Heart right ventricle (tissue), 16 donors: Measurements from ENCODE around the gene CSNK2A1. TPM values are rescaled to one million over a fixed set of nuclear protein-coding genes. Genes with fewer than 3 reads are reported as not detected.
A peak's percentile ranks its signal among the peaks of the same experiment; 100 is the strongest.

Experiments
- ATAC-seq, 8 donors: fragments of 200-7000 bp; cut with Tn5 transposase; one replicate each; pipeline ENCODE4 v1.9.1; 2020; ENCODE audit warnings: mild to moderate bottlenecking in 8 of 8, moderate library complexity in 8 of 8, moderate number of reproducible peaks in 1 of 8
- DNase-seq, 2 donors: peaks; one replicate each; pipeline ENCODE4 v3.0.0-alpha.2; 2020
- H3K27ac ChIP-seq, 10 donors: fragments of 200-600 bp; sonication (generic) in 2 of 10; one replicate each; pipeline versions ENCODE4 v1.5.0 to v1.8.0; 2020 to 2022; ENCODE audit warnings: mild to moderate bottlenecking in 3 of 10
- H3K27me3 ChIP-seq, 7 donors: fragments of 200-600 bp; one replicate each; pipeline ENCODE4 v1.8.0; 2021 to 2022; ENCODE audit warnings: mild to moderate bottlenecking in 2 of 7
- H3K36me3 ChIP-seq, 9 donors: fragments of 200-600 bp; sonication (generic) in 1 of 9; one replicate each; pipeline versions ENCODE4 v1.5.0 to v1.8.0; 2020 to 2022; ENCODE audit warnings: mild to moderate bottlenecking in 2 of 9
- H3K4me1 ChIP-seq, 9 donors: fragments of 200-600 bp; sonication (generic) in 1 of 9; one replicate each; pipeline versions ENCODE4 v1.5.0 to v1.8.0; 2020 to 2022; ENCODE audit warnings: mild to moderate bottlenecking in 4 of 9
- H3K4me3 ChIP-seq, 10 donors: fragments of 200-600 bp; sonication (generic) in 2 of 10; one replicate each; pipeline versions ENCODE4 v1.5.0 to v1.8.0; 2020 to 2022; ENCODE audit warnings: mild to moderate bottlenecking in 7 of 10, moderate library complexity in 2 of 10
- H3K9me3 ChIP-seq, 11 donors: fragments of 200-600 bp in 10 of 11; sonication (generic) in 2 of 11; one replicate each; pipeline versions ENCODE4 v1.5.0 to v1.8.0; 2013 to 2022; ENCODE audit warnings: mild to moderate bottlenecking in 2 of 11, control low read depth in 1 of 11, moderate library complexity in 1 of 11
- WGBS, 2 donors: extraction: QIAGEN DNeasy Blood & Tissue Kit; methylation state at CpG; one replicate each; pipeline ENCODE4 v1.1.7; 2013; ENCODE audit warnings: inconsistent platforms in 1 of 2; 5-methylcytosine and 5-hydroxymethylcytosine counted together
- intact Hi-C, 10 donors: fragments of 100-400 bp; cut with DNase I; formaldehyde crosslinking; loops; one replicate each; pipeline versions ENCODE4 v1.11.1 to v1.14.2; 2022
- polyA plus RNA-seq, 2 donors: library from polyadenylated mRNA; stranded (reverse); fragments of 200-250 nt; gene quantifications; one replicate each; pipeline ENCODE4 v1.2.3, GENCODE V29; 2013
- total RNA-seq, 10 donors: library from RNA; stranded (reverse); fragmentation: NEBNext Ultra II Directional in 3 of 10; extraction: Animal tissue kit (Norgen Biotek cat#: 25700) in 3 of 10; gene quantifications; one replicate each; pipeline versions ENCODE4 v1.2.1 to v1.2.4, GENCODE V29; 2021 to 2023
- TF ChIP-seq, protein P1 (sequence below), 9 donors: fragments of 200-600 bp; sonication (generic) in 2 of 9; IDR thresholded peaks; one replicate each; pipeline versions ENCODE4 v1.5.0 to v1.8.0; 2021 to 2022; ENCODE audit warnings: antibody characterized with exemption in 9 of 9, mild to moderate bottlenecking in 5 of 9, moderate library complexity in 1 of 9
- donor health status: Arrhythmogenic right ventricular cardiomyopathy.
- donor health status: ischemic (EF 13 %, LVEDD 7.1; RV severe dilation, severe dysfunction).
- donor health status: healthy with polysubstance abuse.
- donor health status: DM: no; HTN: yes; CAD: no.
- donor health status: DM: no; HTN: no; CAD: no.
- donor health status: ischemic (EF 25% LVEDD 6.9; RV normal size, moderate dysfunction).
- donor health status: ischemic (EF 25% LVEDD 5.7; RV mildly dilated, moderate dysfunction).
- donor health status: healthy.
- donor health status: DM: yes; HTN: yes; CAD: no.
- donor health status: Ischemic cardiomyopathy.
- donor health status: ischemic (EF 35%, LVEDD 5.7; RV mildly dilated, moderate dysfunction).
- donor health status: nonischemic (EF 11% LVEDD 7.7; RV severe dilation, severe dysfunction).
- donor health status: DM: yes; HTN: yes; CAD: no.
- donor health status: PGD.
- donor health status: ischemic (EF 29% LVEDD 5.4; RV normal size, mild dysfunction).
- donor health status: nonischemic (EF 23%, LVEDD 6.1; RV moderate dilation, normal function).

The CSNK2A1 gene
- total and polyA plus RNA-seq, 12 donors: 21.4 to 137 (median 125) TPM

- 34 to 58% methylated on average over 2 of the region's 2 CpGs for WGBS, 2 donors
- no peak for DNase-seq
- Histone ChIP-seq H3K4me1 (peaks cover 0 to 22% (median 8%) of the 10 kb centered on the region in 9 donors), H3K36me3 (peaks cover 0 to 100% (median 37%) of the 10 kb centered on the region in 9 donors), H3K27me3 (no peaks in the 10 kb centered on the region), H3K27ac (peak overlapping the region in 8 of 10 donors; percentile 1 to 46 (median 22)), H3K9me3 (no peaks in the 10 kb centered on the region), H3K4me3 (no peak overlapping the region)
- ATAC-seq: peak in 5 of 8 donors; percentile 45 to 75 (median 73)
- TF ChIP-seq, protein P1, sequence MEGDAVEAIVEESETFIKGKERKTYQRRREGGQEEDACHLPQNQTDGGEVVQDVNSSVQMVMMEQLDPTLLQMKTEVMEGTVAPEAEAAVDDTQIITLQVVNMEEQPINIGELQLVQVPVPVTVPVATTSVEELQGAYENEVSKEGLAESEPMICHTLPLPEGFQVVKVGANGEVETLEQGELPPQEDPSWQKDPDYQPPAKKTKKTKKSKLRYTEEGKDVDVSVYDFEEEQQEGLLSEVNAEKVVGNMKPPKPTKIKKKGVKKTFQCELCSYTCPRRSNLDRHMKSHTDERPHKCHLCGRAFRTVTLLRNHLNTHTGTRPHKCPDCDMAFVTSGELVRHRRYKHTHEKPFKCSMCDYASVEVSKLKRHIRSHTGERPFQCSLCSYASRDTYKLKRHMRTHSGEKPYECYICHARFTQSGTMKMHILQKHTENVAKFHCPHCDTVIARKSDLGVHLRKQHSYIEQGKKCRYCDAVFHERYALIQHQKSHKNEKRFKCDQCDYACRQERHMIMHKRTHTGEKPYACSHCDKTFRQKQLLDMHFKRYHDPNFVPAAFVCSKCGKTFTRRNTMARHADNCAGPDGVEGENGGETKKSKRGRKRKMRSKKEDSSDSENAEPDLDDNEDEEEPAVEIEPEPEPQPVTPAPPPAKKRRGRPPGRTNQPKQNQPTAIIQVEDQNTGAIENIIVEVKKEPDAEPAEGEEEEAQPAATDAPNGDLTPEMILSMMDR (IDR thresholded peaks at IDR 0.05): no peak
- intact Hi-C loops: no loop called here
Measured at GRCh38 chr20:496126-496696, 47.4 kb downstream of the CSNK2A1 start.

DNA sequence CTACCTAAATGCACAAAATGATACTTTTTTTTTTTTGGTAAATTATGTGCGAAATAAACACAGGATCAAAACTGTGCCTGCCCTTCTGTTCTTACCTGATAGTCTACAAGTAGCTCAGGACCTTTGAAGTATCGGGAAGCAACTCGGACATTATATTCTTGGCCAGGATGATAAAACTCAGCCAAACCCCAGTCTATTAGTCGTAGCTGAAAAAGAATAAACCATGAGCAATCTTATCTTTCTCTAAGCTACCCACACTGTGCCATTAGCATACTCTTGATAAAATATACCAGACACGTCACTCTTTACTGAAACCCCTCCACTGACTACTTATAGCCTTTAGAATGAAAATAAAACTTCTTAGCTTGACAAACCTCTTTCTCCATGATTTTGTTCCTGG lies 51.4 kb downstream of the CSNK2A1 start:
- TF ChIP-seq, protein P1 (IDR thresholded peaks at IDR 0.05): no peak
- WGBS, 2 donors: 61 to 70% methylated on average over 5 of the region's 5 CpGs
- Histone ChIP-seq H3K4me1 (peaks cover 0 to 21% (median 8%) of the 10 kb centered on the region in 9 donors), H3K27ac (no peak overlapping the region), H3K9me3 (no peaks in the 10 kb centered on the region), H3K27me3 (no peaks in the 10 kb centered on the region), H3K36me3 (peaks cover 0 to 100% (median 47%) of the 10 kb centered on the region in 9 donors), H3K4me3 (no peak overlapping the region)
- ATAC-seq: no peak
- DNase-seq: no peak
- intact Hi-C loops: no loop called here

- no peak for DNase-seq
- no peak overlapping the region for H3K27ac ChIP-seq
- H3K4me3 ChIP-seq: no peak overlapping the region
- 72 to 89% methylated on average over 4 of the region's 4 CpGs for WGBS, 2 donors
- H3K27me3 ChIP-seq: no peaks in the 10 kb centered on the region
- intact Hi-C loops: loop anchor here in 1 of 10 donors (10.0 kb wide), 1 partner anchor 63 kb away; no protein-coding TSS in a partner anchor
- no peak for ATAC-seq
- H3K9me3 ChIP-seq: no peaks in the 10 kb centered on the region
- TF ChIP-seq, protein P1 (IDR thresholded peaks at IDR 0.05): no peak
- peaks cover 0 to 100% (median 65%) of the 10 kb centered on the region in 9 donors for H3K36me3 ChIP-seq
- H3K4me1 ChIP-seq: peaks cover 0 to 19% (median 8%) of the 10 kb centered on the region in 9 donors
Measured at GRCh38 chr20:487655-488054, 55.9 kb downstream of the CSNK2A1 start.

GRCh38 chr20:483815-484644 lies 59.6 kb downstream of the CSNK2A1 start:
- ATAC-seq: peak; percentile 72 to 96 (median 92)

More at GRCh38 chr20:483815-484644, 59.6 kb downstream of the CSNK2A1 start:
- TF ChIP-seq, protein P1 (IDR thresholded peaks at IDR 0.05): no peak
- Histone ChIP-seq H3K4me1 (peaks cover 0 to 21% (median 8%) of the 10 kb centered on the region in 9 donors), H3K36me3 (peaks cover 0 to 91% (median 58%) of the 10 kb centered on the region in 9 donors), H3K27ac (peak overlapping the region in 4 of 10 donors; percentile 8 to 24 (median 18)), H3K9me3 (no peaks in the 10 kb centered on the region), H3K27me3 (no peaks in the 10 kb centered on the region), H3K4me3 (no peak overlapping the region)
- intact Hi-C loops: loop anchor here in 1 of 10 donors (10.0 kb wide), 1 partner anchor 59 kb away; no protein-coding TSS in a partner anchor
- 40 to 55% methylated on average over 9 of the region's 9 CpGs for WGBS, 2 donors
- peak; percentile 48 to 64 for DNase-seq
